NCI-H460 (cell line): ENCODE results near the gene HTRA2. TPM values are rescaled to one million over a fixed set of nuclear protein-coding genes. Genes with fewer than 3 reads are reported as not detected.
A peak's percentile ranks its signal among the peaks of the same experiment; 100 is the strongest.

Experiments
- DNase-seq: peaks from one replicate; pipeline ENCODE4 v3.0.0-alpha.2; 2016; ENCODE audit warnings: low read depth; ENCODE audit errors: extremely low read depth
- total RNA-seq: library from RNA; depleted of rRNA; stranded (reverse); fragments of >200 nt; shearing (Covaris generic); gene quantifications from 2 replicates; pipeline ENCODE4 v1.2.3, GENCODE V29; 2014

Gene HTRA2
- total RNA-seq, 1 experiment from 2014 or later, result 46.9 TPM

GRCh38 chr2:74514368-74515270 lies 15.1 kb upstream of the HTRA2 start, which contains the start of gene TLX2:
Gene TLX2, plus strand, starts transcription at chr2:74514450. Its CDS starts 357 bp downstream, at chr2:74514807.
- no peak for DNase-seq

GRCh38 chr2:74515271-74515980 lies 14.3 kb upstream of the HTRA2 start:
- no peak for DNase-seq

DNA sequence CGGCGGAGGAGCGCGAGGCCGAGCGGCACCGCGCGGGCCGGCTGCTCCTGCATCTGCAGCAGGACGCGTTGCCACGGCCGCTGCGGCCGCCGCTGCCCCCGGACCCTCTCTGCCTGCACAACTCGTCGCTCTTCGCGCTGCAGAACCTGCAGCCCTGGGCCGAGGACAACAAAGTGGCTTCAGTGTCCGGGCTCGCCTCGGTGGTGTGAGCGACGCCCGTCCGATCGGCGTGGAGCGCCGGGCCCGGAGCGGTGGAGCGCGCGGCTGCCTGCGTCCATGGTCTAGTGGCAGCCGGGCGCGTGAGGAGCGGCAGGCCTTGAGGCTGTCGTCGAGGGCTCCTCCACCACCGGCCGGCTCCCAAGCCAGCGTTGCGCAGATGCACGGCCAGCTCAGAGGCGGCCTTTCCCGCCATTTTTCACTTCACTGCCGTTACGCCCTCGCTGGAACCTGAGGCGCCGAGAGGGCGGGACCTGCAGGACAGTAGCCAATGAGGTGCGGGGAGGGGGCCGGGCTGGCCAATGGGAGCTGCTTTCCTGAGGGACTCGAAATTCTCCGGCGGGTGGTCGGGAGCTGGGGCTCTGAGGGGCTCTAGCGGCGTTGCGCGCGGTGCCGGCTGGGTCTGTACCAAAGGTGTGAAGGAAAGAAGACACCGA lies 13.6 kb upstream of the HTRA2 start:
- no peak for DNase-seq

DNA sequence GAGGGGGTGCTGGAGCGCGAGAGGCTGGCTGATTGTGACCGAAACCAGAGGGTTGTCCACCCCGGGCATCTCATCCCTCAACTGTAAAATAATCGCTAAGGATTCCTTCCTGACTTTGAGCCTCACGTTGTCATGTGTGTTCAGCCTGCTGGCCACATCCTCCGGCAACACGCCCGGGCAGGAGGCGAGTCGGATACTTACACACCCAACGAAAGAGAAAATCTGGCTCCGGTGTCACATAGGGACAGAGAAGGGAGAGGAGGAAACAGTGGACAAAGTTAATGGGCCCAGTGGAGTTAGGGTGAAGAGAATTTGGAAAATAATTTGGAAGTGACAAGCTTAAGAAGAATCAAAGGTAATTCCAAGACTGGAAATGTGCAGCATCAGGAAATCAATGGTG lies 13.1 kb upstream of the HTRA2 start:
- no peak for DNase-seq

DNA sequence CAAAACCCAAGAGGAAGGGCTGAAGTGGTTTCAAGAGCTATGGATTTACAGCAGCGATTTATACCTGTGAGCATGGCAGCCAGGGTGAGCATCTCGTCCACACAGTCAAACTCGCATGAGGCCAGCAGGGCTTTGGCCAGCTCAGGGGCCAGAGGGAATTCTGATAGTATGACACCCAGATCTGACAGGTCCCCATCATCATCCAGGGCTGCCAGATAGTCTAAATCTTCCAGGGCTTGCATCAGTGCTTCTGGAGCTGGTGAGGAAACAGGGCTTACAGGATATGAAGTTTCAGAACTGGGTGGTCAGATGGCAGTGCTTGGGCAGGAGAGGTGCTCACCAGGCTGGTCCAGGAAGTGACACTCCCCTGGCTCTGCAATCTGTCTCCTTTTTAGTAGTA lies 7.2 kb upstream of the HTRA2 start:
- no peak for DNase-seq

GRCh38 chr2:74524005-74524404 lies 5.7 kb upstream of the HTRA2 start:
- DNase-seq, result no peak

DNA sequence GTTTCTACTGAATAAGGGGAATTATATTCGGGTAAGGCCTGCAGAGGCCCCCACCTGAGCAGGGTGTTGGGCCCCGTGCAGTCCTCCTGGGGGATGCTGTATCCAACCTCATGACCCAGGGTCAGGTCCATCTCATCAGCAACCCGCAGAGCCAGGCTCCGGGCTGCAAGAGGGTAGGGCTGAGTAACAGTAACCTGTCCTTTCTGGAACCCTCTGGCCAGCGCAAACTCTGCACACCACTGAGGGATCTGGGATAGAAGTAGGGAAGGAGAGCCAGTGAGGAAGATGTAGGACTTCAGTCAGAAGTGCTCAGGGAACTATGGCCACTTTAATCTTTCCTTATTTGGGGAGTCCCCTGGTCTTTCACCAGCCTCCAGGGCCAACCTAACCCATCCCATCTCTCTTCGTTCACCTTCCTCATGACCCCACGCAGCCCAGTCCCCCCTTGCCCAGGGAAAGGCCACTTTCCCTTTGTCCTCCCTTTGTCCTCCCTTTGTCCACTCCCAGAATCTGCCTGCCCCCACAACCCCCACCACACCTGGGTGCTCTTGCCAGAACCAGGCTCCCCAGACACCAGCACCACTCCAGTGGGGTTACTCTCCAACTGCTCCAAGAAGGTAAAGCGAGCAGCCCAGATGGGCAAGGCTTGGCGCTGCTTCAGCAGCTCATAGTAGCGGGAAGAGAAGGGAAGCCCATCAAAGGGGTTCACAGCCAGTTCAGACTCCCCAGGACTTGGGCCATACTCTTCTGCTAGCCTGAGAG lies 4.6 kb upstream of the HTRA2 start:
- DNase-seq, result no peak

- DNase-seq, result no peak
Observed at GRCh38 chr2:74525717-74526648, 3.8 kb upstream of the HTRA2 start, which contains the start of gene DQX1. Gene DQX1, minus strand, starts transcription at chr2:74526231. Its CDS starts 502 bp downstream, at chr2:74525729.

DNA sequence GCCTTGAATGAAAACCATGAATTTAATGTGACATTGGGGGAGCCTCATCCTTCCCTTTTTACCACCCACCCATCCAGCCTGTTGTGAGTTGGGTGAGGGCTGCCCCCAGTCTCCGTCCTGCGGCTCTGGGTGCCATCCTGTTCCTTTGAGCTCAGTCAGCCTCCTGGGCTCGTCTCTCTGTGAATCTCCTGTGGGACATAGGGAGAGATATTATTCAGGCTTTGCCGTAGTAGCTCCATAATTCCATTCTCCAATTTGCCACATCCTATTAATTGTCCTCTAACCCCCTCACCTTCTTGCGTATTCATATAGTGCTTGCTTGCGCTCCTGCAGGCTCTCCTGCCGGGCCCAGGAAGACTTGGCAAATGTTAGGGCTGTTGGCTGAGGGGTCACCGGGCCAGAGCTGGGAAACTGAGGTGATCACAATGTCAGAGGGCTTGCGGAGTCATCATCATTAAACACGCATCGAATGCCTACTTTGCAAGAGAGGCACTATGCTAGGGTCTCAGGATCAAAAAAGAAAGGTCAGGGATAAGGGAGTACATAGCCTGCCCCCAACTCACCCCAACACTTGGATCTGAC lies 3.0 kb upstream of the HTRA2 start:
- DNase-seq, result no peak

DNA sequence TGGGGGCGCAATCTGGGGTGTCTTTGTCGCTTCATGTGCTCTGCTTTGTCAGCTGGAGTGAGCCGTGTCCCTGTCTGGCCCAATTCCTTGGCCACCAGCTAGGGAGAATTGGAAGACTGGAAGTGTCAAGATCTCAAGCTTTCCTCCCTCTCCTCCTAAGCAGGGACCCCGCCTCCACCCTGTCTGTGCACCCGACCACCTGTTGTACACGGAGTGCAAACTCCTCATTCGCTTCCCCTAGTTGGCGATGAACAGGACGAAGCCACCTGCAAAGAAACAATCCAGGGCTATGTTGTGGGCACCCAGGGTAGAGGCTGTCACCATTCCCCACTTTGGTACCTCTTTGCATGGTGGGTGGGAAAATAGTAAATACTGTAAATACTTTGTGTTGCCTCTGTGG lies 2.0 kb upstream of the HTRA2 start:
- no peak for DNase-seq

DNA sequence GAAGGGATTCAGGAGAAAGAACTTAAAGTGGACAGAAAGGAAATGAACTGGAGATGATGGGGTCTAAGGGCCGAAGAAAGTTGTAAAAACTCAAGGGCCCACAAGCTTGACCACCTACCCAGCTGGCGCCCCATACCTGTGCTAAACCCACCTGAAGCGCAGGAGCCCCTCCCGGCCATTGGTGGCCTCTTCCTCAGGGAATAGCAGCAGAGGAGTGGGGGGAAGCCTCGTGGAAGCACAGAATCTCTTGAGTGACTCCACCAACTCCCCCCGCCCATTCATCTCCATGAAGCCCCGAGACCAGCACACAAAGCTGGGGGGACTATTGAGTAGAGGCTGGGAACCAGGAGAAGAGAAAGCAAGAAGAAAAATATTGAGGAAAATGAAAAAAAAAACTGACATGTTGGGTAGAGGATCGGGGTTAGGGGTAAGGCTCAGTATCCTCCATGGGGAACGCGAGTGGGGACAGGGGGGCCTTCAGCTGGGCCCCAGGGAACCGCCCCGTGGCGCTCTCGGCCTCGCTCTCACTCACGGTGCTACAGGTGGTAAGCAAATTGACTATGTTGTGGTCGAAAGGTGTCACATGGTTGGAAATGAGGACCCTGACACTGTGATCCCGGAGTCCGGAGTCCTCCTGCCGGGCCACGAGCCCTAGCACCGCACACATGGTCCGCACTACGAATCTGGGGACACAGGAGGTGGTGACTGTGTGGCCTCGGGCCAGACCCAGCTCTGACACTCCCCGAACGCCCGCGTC lies 955 bp upstream of the HTRA2 start:
- DNase-seq, result no peak

GRCh38 chr2:74530239-74531187 lies 780 bp downstream of the HTRA2 start:
- DNase-seq, result no peak

GRCh38 chr2:74531666-74532065 lies 1.9 kb downstream of the HTRA2 start:
- DNase-seq, result no peak

GRCh38 chr2:74532222-74532621 lies 2.5 kb downstream of the HTRA2 start:
- peak; percentile 54 for DNase-seq

- no peak for DNase-seq
Observed at GRCh38 chr2:74533464-74533863, 3.7 kb downstream of the HTRA2 start.

GRCh38 chr2:74534411-74534810 lies 4.7 kb downstream of the HTRA2 start:
- DNase-seq, result no peak

- no peak for DNase-seq
Observed at GRCh38 chr2:74535440-74535965, 5.8 kb downstream of the HTRA2 start.
